PC-9 (cell line): ENCODE measurements around the gene KCNJ3.

Source experiments
- CTCF ChIP-seq: fragments of 200-600 bp; sonication (generic); conservative IDR thresholded peaks from 2 replicates; pipeline ENCODE4 v1.6.1; 2017; ENCODE audit warnings: mixed run types, antibody characterized with exemption, mild to moderate bottlenecking, moderate library complexity
- EZH2 ChIP-seq: fragments of 200-600 bp; sonication (generic); IDR thresholded peaks from 2 replicates; pipeline ENCODE4 v1.8.0; 2017; ENCODE audit warnings: antibody characterized with exemption, low read depth

DNA sequence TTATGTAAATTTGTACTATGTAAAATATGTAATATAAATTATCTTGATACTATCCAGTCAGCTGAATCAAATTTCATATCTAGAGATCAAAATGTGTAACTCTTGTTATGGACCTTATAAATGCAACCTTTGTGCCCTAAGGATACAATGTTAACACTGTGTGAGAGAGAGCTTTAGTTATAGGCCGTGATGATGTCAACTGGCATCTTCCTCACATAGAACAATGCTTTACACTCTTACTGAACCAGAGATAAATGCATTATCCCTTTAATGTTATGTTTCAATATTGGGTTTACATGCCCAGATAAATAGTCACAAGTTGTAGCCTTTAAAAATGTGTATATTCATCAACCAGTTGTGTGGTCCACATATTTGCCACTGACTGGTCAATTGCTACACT, 115.1 kb downstream of the KCNJ3 start:
- TF ChIP-seq CTCF = no peak
- TF ChIP-seq EZH2 = no peak
